ENCODE measurements around the gene WNK2.

The WNK2 gene

GRCh38 chr9:93209576-93210323, 25.8 kb downstream of the WNK2 start (continued):
- TF ChIP-seq ZNF23 (tag by site-specific recombination; IDR thresholded peaks at IDR 0.05; ENCODE audit: borderline replicate concordance): no peak

GRCh38 chr9:93210324-93210973, 26.5 kb downstream of the WNK2 start:
- ChIA-PET POLR2A (no interaction called here), CTCF (no interaction called here)
- Histone ChIP-seq H3K27ac (ENCODE audit: extremely low read depth, low read depth, low read length) (no peak overlapping the region), H3K4me1 (ENCODE audit: control insufficient read depth, insufficient read depth, low read length) (peaks cover 5% of the 10 kb centered on the region), H3K4me3 (ENCODE audit: low read depth, low read length) (no peak overlapping the region), H3K9me3 (ENCODE audit: control insufficient read depth, insufficient read depth, low read depth, low read length) (no peaks in the 10 kb centered on the region), H3K36me3 (ENCODE audit: control insufficient read depth in 2 of 2, insufficient read depth in 1 of 2, low read length in 2 of 2) (peaks cover 0 to 4% of the 10 kb centered on the region in 2 experiments; a peak in 1 of 3 replicates)
- TF ChIP-seq ZNF701 (tag by site-specific recombination; IDR thresholded peaks at IDR 0.05) (no peak), ZNF404 (tag by site-specific recombination; IDR thresholded peaks at IDR 0.05) (no peak), SP3 (tag by site-specific recombination; IDR thresholded peaks at IDR 0.05) (no peak), ZNF514 (tag by site-specific recombination; IDR thresholded peaks at IDR 0.05) (no peak), ZNF16 (tag by site-specific recombination; IDR thresholded peaks at IDR 0.05; ENCODE audit: low read depth) (no peak), ZNF707 (tag by site-specific recombination; IDR thresholded peaks at IDR 0.05) (no peak), SCRT1 (tag by site-specific recombination; IDR thresholded peaks at IDR 0.05; ENCODE audit: borderline replicate concordance) (no peak), ZBTB1 (tag by site-specific recombination; IDR thresholded peaks at IDR 0.05) (no peak)

GRCh38 chr9:93210974-93211653, 27.2 kb downstream of the WNK2 start:
- H3K36me3 ChIP-seq (ENCODE audit: control insufficient read depth in 2 of 2, insufficient read depth in 1 of 2, low read length in 2 of 2): peaks cover 0 to 4% of the 10 kb centered on the region in 2 experiments; a peak in 1 of 3 replicates
- H3K4me1 ChIP-seq (ENCODE audit: control insufficient read depth, insufficient read depth, low read length): peaks cover 2% of the 10 kb centered on the region; the same call in 1 of the 2 replicates
- CTCF ChIA-PET: no interaction called here
- no peak overlapping the region for H3K27ac ChIP-seq (ENCODE audit: extremely low read depth, low read depth, low read length)
- POLR2A ChIA-PET: no interaction called here
- TF ChIP-seq ZFHX2 (tag by site-specific recombination; conservative IDR thresholded peaks at IDR 0.05) (peak; percentile 47), EGR2 (tag by site-specific recombination; IDR thresholded peaks at IDR 0.05; ENCODE audit: low read depth) (peak; percentile 66), ZNF24 (tag by site-specific recombination; IDR thresholded peaks at IDR 0.05) (0 out of 2 replicates have a peak, but pooled peaks have one; percentile 58), PRDM1 (tag by site-specific recombination; IDR thresholded peaks at IDR 0.05) (peak; percentile 86), ZNF521 (tag by site-specific recombination; IDR thresholded peaks at IDR 0.05) (no peak)
- no peak overlapping the region for H3K4me3 ChIP-seq (ENCODE audit: low read depth, low read length)
- no peaks in the 10 kb centered on the region for H3K9me3 ChIP-seq (ENCODE audit: control insufficient read depth, insufficient read depth, low read depth, low read length)

DNA sequence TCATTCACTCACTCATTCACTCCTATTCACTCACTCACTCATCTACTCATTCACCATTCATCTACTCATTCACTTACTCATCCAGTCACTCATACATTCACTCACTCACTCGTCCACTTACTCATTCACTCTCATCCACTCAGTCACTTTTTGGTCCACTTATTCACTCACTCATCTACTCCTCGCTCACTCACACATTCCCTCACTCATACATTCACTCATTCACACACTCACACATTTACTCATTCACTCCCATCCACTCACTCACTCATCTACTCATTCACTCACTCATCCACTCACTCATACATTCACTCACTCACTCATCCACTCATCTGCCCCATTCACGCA, 27.7 kb downstream of the WNK2 start:
- CTCF ChIA-PET: no interaction called here
- TF ChIP-seq PRDM1 (tag by site-specific recombination; IDR thresholded peaks at IDR 0.05): peak; percentile 82
- TF ChIP-seq ZNF2 (tag by site-specific recombination; IDR thresholded peaks at IDR 0.05): no peak
- no peak for TF ChIP-seq ZNF571 (tag by site-specific recombination; IDR thresholded peaks at IDR 0.05)
- TF ChIP-seq, protein P1, sequence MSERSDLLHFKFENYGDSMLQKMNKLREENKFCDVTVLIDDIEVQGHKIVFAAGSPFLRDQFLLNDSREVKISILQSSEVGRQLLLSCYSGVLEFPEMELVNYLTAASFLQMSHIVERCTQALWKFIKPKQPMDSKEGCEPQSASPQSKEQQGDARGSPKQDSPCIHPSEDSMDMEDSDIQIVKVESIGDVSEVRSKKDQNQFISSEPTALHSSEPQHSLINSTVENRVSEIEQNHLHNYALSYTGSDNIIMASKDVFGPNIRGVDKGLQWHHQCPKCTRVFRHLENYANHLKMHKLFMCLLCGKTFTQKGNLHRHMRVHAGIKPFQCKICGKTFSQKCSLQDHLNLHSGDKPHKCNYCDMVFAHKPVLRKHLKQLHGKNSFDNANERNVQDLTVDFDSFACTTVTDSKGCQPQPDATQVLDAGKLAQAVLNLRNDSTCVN (tag by site-specific recombination; optimal IDR thresholded peaks at IDR 0.05): no peak
- no peak for TF ChIP-seq ZNF837 (tag by site-specific recombination; IDR thresholded peaks at IDR 0.05)
- TF ChIP-seq HOXD13 (CRISPR knock-in tag; IDR thresholded peaks at IDR 0.05; ENCODE audit: borderline replicate concordance): no peak
- TF ChIP-seq ZNF221 (tag by site-specific recombination; IDR thresholded peaks at IDR 0.05; ENCODE audit: borderline replicate concordance): no peak
- TF ChIP-seq ZNF555 (tag by site-specific recombination; conservative IDR thresholded peaks at IDR 0.05): no peak
- no peak for TF ChIP-seq WT1 (tag by site-specific recombination; IDR thresholded peaks at IDR 0.05)
- no peak for TF ChIP-seq ZNF473 (tag by site-specific recombination; IDR thresholded peaks at IDR 0.05)
- no peak for TF ChIP-seq ZBTB17 (tag by site-specific recombination; IDR thresholded peaks at IDR 0.05)
- TF ChIP-seq, protein P2, sequence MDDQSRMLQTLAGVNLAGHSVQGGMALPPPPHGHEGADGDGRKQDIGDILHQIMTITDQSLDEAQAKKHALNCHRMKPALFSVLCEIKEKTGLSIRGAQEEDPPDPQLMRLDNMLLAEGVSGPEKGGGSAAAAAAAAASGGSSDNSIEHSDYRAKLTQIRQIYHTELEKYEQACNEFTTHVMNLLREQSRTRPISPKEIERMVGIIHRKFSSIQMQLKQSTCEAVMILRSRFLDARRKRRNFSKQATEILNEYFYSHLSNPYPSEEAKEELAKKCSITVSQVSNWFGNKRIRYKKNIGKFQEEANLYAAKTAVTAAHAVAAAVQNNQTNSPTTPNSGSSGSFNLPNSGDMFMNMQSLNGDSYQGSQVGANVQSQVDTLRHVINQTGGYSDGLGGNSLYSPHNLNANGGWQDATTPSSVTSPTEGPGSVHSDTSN (CRISPR knock-in tag; IDR thresholded peaks at IDR 0.05): no peak
- no peak for TF ChIP-seq ZSCAN30 (tag by site-specific recombination; IDR thresholded peaks at IDR 0.05)
- no peak for TF ChIP-seq ZNF184 (tag by site-specific recombination; IDR thresholded peaks at IDR 0.05)
- no peak for TF ChIP-seq ZFP41 (tag by site-specific recombination; IDR thresholded peaks at IDR 0.05; ENCODE audit: borderline replicate concordance)
- TF ChIP-seq ZNF155 (tag by site-specific recombination; IDR thresholded peaks at IDR 0.05): no peak

More for the DNA sequence above, 27.7 kb downstream of the WNK2 start:
- no peak overlapping the region for H3K27ac ChIP-seq (ENCODE audit: extremely low read depth, low read depth, low read length)
- no peak overlapping the region for H3K4me3 ChIP-seq (ENCODE audit: low read depth, low read length)
- POLR2A ChIA-PET: no interaction called here
- H3K4me1 ChIP-seq (ENCODE audit: control insufficient read depth, insufficient read depth, low read length): peaks cover 2% of the 10 kb centered on the region; the same call in 1 of the 2 replicates
- no peaks in the 10 kb centered on the region for H3K9me3 ChIP-seq (ENCODE audit: control insufficient read depth, insufficient read depth, low read depth, low read length)
- H3K36me3 ChIP-seq (ENCODE audit: control insufficient read depth in 2 of 2, insufficient read depth in 1 of 2, low read length in 2 of 2): peaks cover 0 to 4% of the 10 kb centered on the region in 2 experiments; a peak in 1 of 3 replicates

All from HEK293 (cell line).